Measurements from ENCODE around the gene ANAPC2.

The ANAPC2 gene

GRCh38 chr9:137183980-137184595 lies 4.3 kb downstream of the ANAPC2 start:
- no peak overlapping the region for H3K9ac ChIP-seq (ENCODE audit: low read depth in 1 of 2, low read length in 2 of 2)
- no peak overlapping the region for H3K27ac ChIP-seq (ENCODE audit: low read depth in 2 of 2, low read length in 2 of 2)
- H3K27me3 ChIP-seq (ENCODE audit: control insufficient read depth in 2 of 2, insufficient read depth in 2 of 2, low read length in 2 of 2), result no peaks in the 10 kb centered on the region
- H3K9me3 ChIP-seq (ENCODE audit: control insufficient read depth in 2 of 2, low read length in 2 of 2), result no peaks in the 10 kb centered on the region
- no peak overlapping the region for H3K4me3 ChIP-seq (ENCODE audit: low read length in 2 of 2)
- H3K4me1 ChIP-seq (ENCODE audit: control insufficient read depth in 2 of 2, insufficient read depth in 2 of 2, low read length in 2 of 2), result peaks cover 20 to 21% of the 10 kb centered on the region in 2 donors
- H3K36me3 ChIP-seq (ENCODE audit: control insufficient read depth in 2 of 2, insufficient read depth in 2 of 2, low read length in 2 of 2), result peaks cover 51 to 57% of the 10 kb centered on the region in 2 donors

DNA sequence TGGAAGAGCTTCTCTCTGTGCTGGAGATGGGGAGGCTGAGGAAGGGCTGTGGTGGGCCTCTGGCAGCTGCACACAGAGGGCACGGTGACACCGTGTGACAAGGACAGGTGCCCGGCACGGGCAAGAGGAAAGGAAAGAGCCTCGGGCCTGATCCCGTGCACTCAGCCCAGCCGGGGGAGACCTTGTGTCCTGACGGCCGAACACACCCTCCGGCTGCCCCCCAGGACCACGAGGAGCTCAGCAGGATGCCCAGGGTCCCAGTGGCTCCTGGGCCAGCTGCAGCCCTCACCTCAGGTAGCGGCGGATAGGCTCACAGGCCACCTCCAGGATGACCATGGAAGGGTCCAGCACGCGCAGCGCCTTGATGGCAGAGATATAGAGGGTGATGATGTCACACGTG lies 5.5 kb downstream of the ANAPC2 start:
- Histone ChIP-seq H3K27me3 (ENCODE audit: control insufficient read depth in 2 of 2, insufficient read depth in 2 of 2, low read length in 2 of 2) (no peaks in the 10 kb centered on the region), H3K9ac (ENCODE audit: low read depth in 1 of 2, low read length in 2 of 2) (no peak overlapping the region), H3K4me3 (ENCODE audit: low read length in 2 of 2) (no peak overlapping the region), H3K9me3 (ENCODE audit: control insufficient read depth in 2 of 2, low read length in 2 of 2) (no peaks in the 10 kb centered on the region), H3K36me3 (ENCODE audit: control insufficient read depth in 2 of 2, insufficient read depth in 2 of 2, low read length in 2 of 2) (peaks cover 57 to 65% of the 10 kb centered on the region in 2 donors), H3K27ac (ENCODE audit: low read depth in 2 of 2, low read length in 2 of 2) (no peak overlapping the region), H3K4me1 (ENCODE audit: control insufficient read depth in 2 of 2, insufficient read depth in 2 of 2, low read length in 2 of 2) (peaks cover 16 to 18% of the 10 kb centered on the region in 2 donors)

GRCh38 chr9:137181680-137182079 lies 6.7 kb downstream of the ANAPC2 start:
- H3K4me3 ChIP-seq (ENCODE audit: low read length in 2 of 2), result no peak overlapping the region
- no peaks in the 10 kb centered on the region for H3K27me3 ChIP-seq (ENCODE audit: control insufficient read depth in 2 of 2, insufficient read depth in 2 of 2, low read length in 2 of 2)
- H3K4me1 ChIP-seq (ENCODE audit: control insufficient read depth in 2 of 2, insufficient read depth in 2 of 2, low read length in 2 of 2), result peaks cover 7 to 11% of the 10 kb centered on the region in 2 donors
- H3K9me3 ChIP-seq (ENCODE audit: control insufficient read depth in 2 of 2, low read length in 2 of 2), result no peaks in the 10 kb centered on the region
- no peak overlapping the region for H3K9ac ChIP-seq (ENCODE audit: low read depth in 1 of 2, low read length in 2 of 2)
- H3K36me3 ChIP-seq (ENCODE audit: control insufficient read depth in 2 of 2, insufficient read depth in 2 of 2, low read length in 2 of 2), result peaks cover 57 to 64% of the 10 kb centered on the region in 2 donors
- H3K27ac ChIP-seq (ENCODE audit: low read depth in 2 of 2, low read length in 2 of 2), result no peak overlapping the region

- no peak overlapping the region for H3K9ac ChIP-seq (ENCODE audit: low read depth in 1 of 2, low read length in 2 of 2)
- H3K36me3 ChIP-seq (ENCODE audit: control insufficient read depth in 2 of 2, insufficient read depth in 2 of 2, low read length in 2 of 2), result peaks cover 50 to 54% of the 10 kb centered on the region in 2 donors
- H3K27ac ChIP-seq (ENCODE audit: low read depth in 2 of 2, low read length in 2 of 2), result no peak overlapping the region
- H3K4me3 ChIP-seq (ENCODE audit: low read length in 2 of 2), result no peak overlapping the region
- no peaks in the 10 kb centered on the region for H3K9me3 ChIP-seq (ENCODE audit: control insufficient read depth in 2 of 2, low read length in 2 of 2)
- no peaks in the 10 kb centered on the region for H3K27me3 ChIP-seq (ENCODE audit: control insufficient read depth in 2 of 2, insufficient read depth in 2 of 2, low read length in 2 of 2)
- peaks cover 0 to 17% of the 10 kb centered on the region in 2 donors for H3K4me1 ChIP-seq (ENCODE audit: control insufficient read depth in 2 of 2, insufficient read depth in 2 of 2, low read length in 2 of 2)
Measured at GRCh38 chr9:137180491-137180890, 7.9 kb downstream of the ANAPC2 start.

DNA sequence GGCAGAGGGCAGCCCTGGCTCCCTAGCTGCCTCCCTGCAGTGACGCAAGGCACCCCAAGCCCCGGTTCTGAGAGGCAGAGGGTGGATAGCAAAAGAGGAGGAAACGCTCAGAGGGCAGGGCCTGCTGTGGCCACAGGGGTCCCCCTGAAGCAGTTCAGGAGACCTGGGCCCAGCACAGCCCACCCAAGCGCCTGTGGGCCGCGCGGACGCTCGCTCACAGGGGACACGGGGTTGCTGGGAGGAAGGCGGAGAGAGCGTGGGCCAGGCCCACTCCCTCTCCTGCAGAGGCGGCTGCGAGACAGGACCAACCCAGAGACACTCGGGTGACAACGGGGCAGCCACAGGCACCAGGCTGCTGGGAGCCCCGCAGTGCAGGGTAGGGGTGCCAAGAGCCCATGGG lies 8.6 kb downstream of the ANAPC2 start:
- peaks cover 48 to 51% of the 10 kb centered on the region in 2 donors for H3K36me3 ChIP-seq (ENCODE audit: control insufficient read depth in 2 of 2, insufficient read depth in 2 of 2, low read length in 2 of 2)
- no peaks in the 10 kb centered on the region for H3K27me3 ChIP-seq (ENCODE audit: control insufficient read depth in 2 of 2, insufficient read depth in 2 of 2, low read length in 2 of 2)
- no peak overlapping the region for H3K4me3 ChIP-seq (ENCODE audit: low read length in 2 of 2)
- no peak overlapping the region for H3K9ac ChIP-seq (ENCODE audit: low read depth in 1 of 2, low read length in 2 of 2)
- no peaks in the 10 kb centered on the region for H3K9me3 ChIP-seq (ENCODE audit: control insufficient read depth in 2 of 2, low read length in 2 of 2)
- peaks cover 3 to 20% of the 10 kb centered on the region in 2 donors for H3K4me1 ChIP-seq (ENCODE audit: control insufficient read depth in 2 of 2, insufficient read depth in 2 of 2, low read length in 2 of 2)
- H3K27ac ChIP-seq (ENCODE audit: low read depth in 2 of 2, low read length in 2 of 2), result no peak overlapping the region

- H3K4me1 ChIP-seq (ENCODE audit: control insufficient read depth in 2 of 2, insufficient read depth in 2 of 2, low read length in 2 of 2), result peaks cover 4 to 25% of the 10 kb centered on the region in 2 donors
- H3K27me3 ChIP-seq (ENCODE audit: control insufficient read depth in 2 of 2, insufficient read depth in 2 of 2, low read length in 2 of 2), result peaks cover 2% of the 10 kb centered on the region in 2 donors
- H3K9ac ChIP-seq (ENCODE audit: low read depth in 1 of 2, low read length in 2 of 2), result no peak overlapping the region
- H3K9me3 ChIP-seq (ENCODE audit: control insufficient read depth in 2 of 2, low read length in 2 of 2), result no peaks in the 10 kb centered on the region
- no peak overlapping the region for H3K27ac ChIP-seq (ENCODE audit: low read depth in 2 of 2, low read length in 2 of 2)
- no peak overlapping the region for H3K4me3 ChIP-seq (ENCODE audit: low read length in 2 of 2)
- H3K36me3 ChIP-seq (ENCODE audit: control insufficient read depth in 2 of 2, insufficient read depth in 2 of 2, low read length in 2 of 2), result peaks cover 42 to 49% of the 10 kb centered on the region in 2 donors
Measured at GRCh38 chr9:137178939-137179630, 9.3 kb downstream of the ANAPC2 start.

GRCh38 chr9:137178201-137178938 lies 10.0 kb downstream of the ANAPC2 start:
- Histone ChIP-seq H3K36me3 (ENCODE audit: control insufficient read depth in 2 of 2, insufficient read depth in 2 of 2, low read length in 2 of 2) (peaks cover 37 to 41% of the 10 kb centered on the region in 2 donors), H3K4me1 (ENCODE audit: control insufficient read depth in 2 of 2, insufficient read depth in 2 of 2, low read length in 2 of 2) (peaks cover 6 to 29% of the 10 kb centered on the region in 2 donors), H3K27me3 (ENCODE audit: control insufficient read depth in 2 of 2, insufficient read depth in 2 of 2, low read length in 2 of 2) (peaks cover 5 to 7% of the 10 kb centered on the region in 2 donors), H3K9ac (ENCODE audit: low read depth in 1 of 2, low read length in 2 of 2) (no peak overlapping the region), H3K4me3 (ENCODE audit: low read length in 2 of 2) (no peak overlapping the region), H3K27ac (ENCODE audit: low read depth in 2 of 2, low read length in 2 of 2) (no peak overlapping the region), H3K9me3 (ENCODE audit: control insufficient read depth in 2 of 2, low read length in 2 of 2) (no peaks in the 10 kb centered on the region)

DNA sequence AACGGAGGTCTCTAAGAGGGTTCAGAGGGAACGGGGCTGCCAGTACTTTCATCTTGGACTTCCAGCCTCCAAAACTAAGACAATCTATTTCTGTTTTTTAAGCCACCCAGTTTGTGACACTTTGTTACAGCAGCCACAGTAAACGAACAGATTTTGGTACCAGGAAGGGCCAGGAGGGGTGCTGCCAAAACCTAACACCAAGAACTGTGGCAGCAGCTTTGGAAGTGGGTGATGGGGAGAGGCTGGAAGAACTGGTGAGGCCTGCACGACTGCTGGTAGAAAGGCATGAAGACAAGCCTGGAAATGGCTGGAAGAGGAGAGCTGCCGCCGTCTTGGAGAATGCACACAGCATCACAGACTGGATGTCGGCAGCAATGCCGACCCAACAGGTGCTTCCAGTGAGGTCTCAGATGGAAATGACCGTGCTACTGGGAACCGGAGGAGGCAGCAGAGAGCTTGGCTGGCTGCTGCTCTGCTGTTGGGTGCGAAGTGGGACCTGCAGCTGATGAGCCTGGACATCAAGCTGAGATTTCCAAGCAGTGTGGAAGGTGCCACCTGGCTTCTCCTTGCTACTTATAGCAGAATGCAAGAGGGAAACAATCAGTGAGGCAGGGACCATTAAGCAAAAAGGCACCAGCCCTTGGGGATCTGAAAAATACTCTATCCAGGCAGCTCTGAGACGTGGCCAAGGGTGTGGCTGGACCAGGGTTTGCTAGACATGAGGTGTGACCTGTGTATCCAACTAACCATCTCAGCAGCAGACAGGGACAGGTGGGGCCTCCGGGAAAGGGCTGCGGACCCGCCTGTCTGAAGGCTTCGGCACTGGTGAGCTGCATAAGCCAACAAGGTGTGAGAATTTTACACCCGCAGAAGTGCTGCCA lies 11.8 kb downstream of the ANAPC2 start:
- H3K4me3 ChIP-seq (ENCODE audit: low read length in 2 of 2), result no peak overlapping the region

GRCh38 chr9:137175345-137175961 lies 12.9 kb downstream of the ANAPC2 start:
- Histone ChIP-seq H3K4me3 (ENCODE audit: low read length in 2 of 2) (no peak overlapping the region), H3K9me3 (ENCODE audit: control insufficient read depth in 2 of 2, low read length in 2 of 2) (no peaks in the 10 kb centered on the region), H3K27me3 (ENCODE audit: control insufficient read depth in 2 of 2, insufficient read depth in 2 of 2, low read length in 2 of 2) (peaks cover 9 to 13% of the 10 kb centered on the region in 2 donors), H3K9ac (ENCODE audit: low read depth in 1 of 2, low read length in 2 of 2) (no peak overlapping the region), H3K4me1 (ENCODE audit: control insufficient read depth in 2 of 2, insufficient read depth in 2 of 2, low read length in 2 of 2) (peaks cover 6 to 38% of the 10 kb centered on the region in 2 donors), H3K27ac (ENCODE audit: low read depth in 2 of 2, low read length in 2 of 2) (no peak overlapping the region), H3K36me3 (ENCODE audit: control insufficient read depth in 2 of 2, insufficient read depth in 2 of 2, low read length in 2 of 2) (peaks cover 13 to 22% of the 10 kb centered on the region in 2 donors)

More for the DNA sequence above, 11.8 kb downstream of the ANAPC2 start:
- no peak overlapping the region for H3K9ac ChIP-seq (ENCODE audit: low read depth in 1 of 2, low read length in 2 of 2)
- H3K27me3 ChIP-seq (ENCODE audit: control insufficient read depth in 2 of 2, insufficient read depth in 2 of 2, low read length in 2 of 2), result peaks cover 9 to 10% of the 10 kb centered on the region in 2 donors
- H3K36me3 ChIP-seq (ENCODE audit: control insufficient read depth in 2 of 2, insufficient read depth in 2 of 2, low read length in 2 of 2), result peaks cover 23 to 32% of the 10 kb centered on the region in 2 donors
- H3K4me1 ChIP-seq (ENCODE audit: control insufficient read depth in 2 of 2, insufficient read depth in 2 of 2, low read length in 2 of 2), result peaks cover 6 to 38% of the 10 kb centered on the region in 2 donors
- no peaks in the 10 kb centered on the region for H3K9me3 ChIP-seq (ENCODE audit: control insufficient read depth in 2 of 2, low read length in 2 of 2)
- no peak overlapping the region for H3K27ac ChIP-seq (ENCODE audit: low read depth in 2 of 2, low read length in 2 of 2)

Measured in mucosa of rectum (tissue), 2 donors.